Mucosa of stomach (tissue), 1 donor: ENCODE results near the gene MEGF10.

ENCODE experiments used
- H3K27me3 ChIP-seq: one replicate; pipeline ENCODE4 v1.7.0; 2013; ENCODE audit warnings: mild to moderate bottlenecking, low read length; ENCODE audit not compliant: control insufficient read depth, insufficient read depth
- H3K36me3 ChIP-seq: one replicate; pipeline ENCODE4 v1.7.0; 2013; ENCODE audit warnings: low read length; ENCODE audit not compliant: control insufficient read depth, insufficient read depth
- H3K4me1 ChIP-seq: one replicate; pipeline ENCODE4 v1.7.0; 2013; ENCODE audit warnings: mild to moderate bottlenecking, low read length; ENCODE audit not compliant: control insufficient read depth, insufficient read depth
- H3K4me3 ChIP-seq: one replicate; pipeline ENCODE4 v1.7.0; 2013; ENCODE audit warnings: low read length
- H3K9ac ChIP-seq: one replicate; pipeline ENCODE4 v1.7.0; 2013; ENCODE audit warnings: mild to moderate bottlenecking, low read length, moderate library complexity
- H3K9me3 ChIP-seq: one replicate; pipeline ENCODE4 v1.7.0; 2013; ENCODE audit warnings: mild to moderate bottlenecking, low read length, moderate library complexity; ENCODE audit not compliant: control insufficient read depth
- donor health status: Pancreatic carcinoma.

MEGF10 gene

GRCh38 chr5:127338501-127338900 lies 47.9 kb downstream of the MEGF10 start:
- Histone ChIP-seq H3K4me3 (no peak overlapping the region), H3K4me1 (no peaks in the 10 kb centered on the region), H3K9ac (no peak overlapping the region), H3K36me3 (no peaks in the 10 kb centered on the region), H3K27me3 (no peaks in the 10 kb centered on the region), H3K9me3 (no peaks in the 10 kb centered on the region)

- Histone ChIP-seq H3K9me3 (no peaks in the 10 kb centered on the region), H3K9ac (no peak overlapping the region), H3K27me3 (no peaks in the 10 kb centered on the region), H3K4me3 (no peak overlapping the region), H3K36me3 (no peaks in the 10 kb centered on the region), H3K4me1 (no peaks in the 10 kb centered on the region)
These were observed 50.0 kb downstream of the MEGF10 start for GRCh38 chr5:127340606-127341005.

GRCh38 chr5:127342364-127342763 lies 51.8 kb downstream of the MEGF10 start:
- no peaks in the 10 kb centered on the region for H3K4me1 ChIP-seq
- H3K9me3 ChIP-seq = no peaks in the 10 kb centered on the region
- no peak overlapping the region for H3K4me3 ChIP-seq
- no peaks in the 10 kb centered on the region for H3K27me3 ChIP-seq
- H3K9ac ChIP-seq = no peak overlapping the region
- no peaks in the 10 kb centered on the region for H3K36me3 ChIP-seq

- Histone ChIP-seq H3K9ac (no peak overlapping the region), H3K9me3 (no peaks in the 10 kb centered on the region), H3K4me1 (no peaks in the 10 kb centered on the region), H3K27me3 (no peaks in the 10 kb centered on the region), H3K4me3 (no peak overlapping the region), H3K36me3 (no peaks in the 10 kb centered on the region)
These were observed 52.7 kb downstream of the MEGF10 start for GRCh38 chr5:127343313-127343712.

- Histone ChIP-seq H3K4me3 (no peak overlapping the region), H3K9ac (no peak overlapping the region), H3K27me3 (no peaks in the 10 kb centered on the region), H3K36me3 (no peaks in the 10 kb centered on the region), H3K4me1 (no peaks in the 10 kb centered on the region), H3K9me3 (no peaks in the 10 kb centered on the region)
These were observed 53.3 kb downstream of the MEGF10 start for GRCh38 chr5:127343866-127344265.

- Histone ChIP-seq H3K4me1 (no peaks in the 10 kb centered on the region), H3K27me3 (no peaks in the 10 kb centered on the region), H3K4me3 (no peak overlapping the region), H3K9me3 (no peaks in the 10 kb centered on the region), H3K9ac (no peak overlapping the region), H3K36me3 (no peaks in the 10 kb centered on the region)
These were observed 54.3 kb downstream of the MEGF10 start for GRCh38 chr5:127344931-127345330.

- H3K27me3 ChIP-seq = no peaks in the 10 kb centered on the region
- H3K9me3 ChIP-seq = no peaks in the 10 kb centered on the region
- H3K4me1 ChIP-seq = no peaks in the 10 kb centered on the region
- H3K4me3 ChIP-seq = no peak overlapping the region
- H3K36me3 ChIP-seq = no peaks in the 10 kb centered on the region
- no peak overlapping the region for H3K9ac ChIP-seq
These were observed 60.8 kb downstream of the MEGF10 start for GRCh38 chr5:127351418-127351817.

GRCh38 chr5:127352068-127352467 lies 61.5 kb downstream of the MEGF10 start:
- Histone ChIP-seq H3K9ac (no peak overlapping the region), H3K4me3 (no peak overlapping the region), H3K4me1 (no peaks in the 10 kb centered on the region), H3K9me3 (no peaks in the 10 kb centered on the region), H3K36me3 (no peaks in the 10 kb centered on the region), H3K27me3 (no peaks in the 10 kb centered on the region)

- H3K27me3 ChIP-seq = no peaks in the 10 kb centered on the region
- no peak overlapping the region for H3K4me3 ChIP-seq
- no peak overlapping the region for H3K9ac ChIP-seq
- no peaks in the 10 kb centered on the region for H3K4me1 ChIP-seq
- H3K36me3 ChIP-seq = no peaks in the 10 kb centered on the region
- no peaks in the 10 kb centered on the region for H3K9me3 ChIP-seq
These were observed 62.7 kb downstream of the MEGF10 start for GRCh38 chr5:127353327-127353726.

GRCh38 chr5:127353796-127354195 lies 63.2 kb downstream of the MEGF10 start:
- no peaks in the 10 kb centered on the region for H3K4me1 ChIP-seq
- H3K27me3 ChIP-seq = no peaks in the 10 kb centered on the region
- no peaks in the 10 kb centered on the region for H3K9me3 ChIP-seq
- H3K4me3 ChIP-seq = no peak overlapping the region
- H3K36me3 ChIP-seq = no peaks in the 10 kb centered on the region
- no peak overlapping the region for H3K9ac ChIP-seq

GRCh38 chr5:127355337-127355736 lies 64.7 kb downstream of the MEGF10 start:
- no peak overlapping the region for H3K4me3 ChIP-seq
- H3K9ac ChIP-seq = no peak overlapping the region
- no peaks in the 10 kb centered on the region for H3K27me3 ChIP-seq
- H3K36me3 ChIP-seq = no peaks in the 10 kb centered on the region
- no peaks in the 10 kb centered on the region for H3K4me1 ChIP-seq
- no peaks in the 10 kb centered on the region for H3K9me3 ChIP-seq

GRCh38 chr5:127358284-127358683 lies 67.7 kb downstream of the MEGF10 start:
- Histone ChIP-seq H3K9ac (no peak overlapping the region), H3K9me3 (no peaks in the 10 kb centered on the region), H3K27me3 (no peaks in the 10 kb centered on the region), H3K36me3 (no peaks in the 10 kb centered on the region), H3K4me3 (no peak overlapping the region), H3K4me1 (no peaks in the 10 kb centered on the region)

- H3K9ac ChIP-seq = no peak overlapping the region
- H3K36me3 ChIP-seq = no peaks in the 10 kb centered on the region
- H3K4me1 ChIP-seq = no peaks in the 10 kb centered on the region
- no peaks in the 10 kb centered on the region for H3K9me3 ChIP-seq
- H3K4me3 ChIP-seq = no peak overlapping the region
- H3K27me3 ChIP-seq = no peaks in the 10 kb centered on the region
These were observed 68.1 kb downstream of the MEGF10 start for GRCh38 chr5:127358740-127359139.
